ENCODE results near the gene DYNLT1. TPM values are rescaled to one million over a fixed set of nuclear protein-coding genes. Genes with fewer than 3 reads are reported as not detected.

The DYNLT1 gene
- total and polyA plus RNA-seq, 2 of the 4 experiments (the other 2 are of a cell fraction), result 235 to 349 TPM

GRCh38 chr6:158661156-158661685, 16.7 kb upstream of the DYNLT1 start:
- H2AK9ac ChIP-seq (replicated peaks; ENCODE audit: low read depth, low read length, poor library complexity), result no peak overlapping the region
- no peak overlapping the region for H2BK15ac ChIP-seq (ENCODE audit: low read depth, low read length)
- 100% methylated on average over 1 of the region's 3 CpGs; no CpG with 5 or more reads in 1 of the 2 experiments for WGBS, 2 experiments (ENCODE audit: extremely low coverage in 2 of 2, insufficient read length in 1 of 2)
- H2AFZ ChIP-seq (replicated peaks; ENCODE audit: low read length, poor library complexity), result no peak overlapping the region
- no peak for ATAC-seq (ENCODE audit: low read depth)
- in situ Hi-C loops (cut with MboI; ENCODE audit: low sequenced_read_pairs) (no loop called here), intact Hi-C loops (cut with micrococcal nuclease) (loop anchor here (5.0 kb wide), 1 partner anchor 36 kb away; no protein-coding TSS in a partner anchor), dilution Hi-C loops (cut with HindIII; ENCODE audit: low sequenced_read_pairs, unreplicated experiment) (no loop called here)
- no peak overlapping the region for H3K18ac ChIP-seq (ENCODE audit: low read depth, low read length)
- no peak overlapping the region; the same call in 1 of the 2 replicates for H2AK5ac ChIP-seq (ENCODE audit: low read depth, low read length)
- H3K9me3 ChIP-seq (ENCODE audit: control insufficient read depth, insufficient read depth, low read length), result no peaks in the 10 kb centered on the region
- no peak overlapping the region for H3K4me3 ChIP-seq (ENCODE audit: insufficient read depth, low read depth, low read length)
- no peak overlapping the region for H3K14ac ChIP-seq (replicated peaks; ENCODE audit: low read depth, low read length)
- no TSS peak for BruUV-seq (replicated peaks)
- no peak overlapping the region for H3K9ac ChIP-seq (ENCODE audit: low read depth, low read length)
- H3K36me3 ChIP-seq (ENCODE audit: control insufficient read depth, insufficient read depth, low read length), result no peaks in the 10 kb centered on the region
- H2BK20ac ChIP-seq (ENCODE audit: low read depth, low read length), result no peak overlapping the region
- ChIA-PET CTCF (interaction anchor here (1.3 to 2.8 kb wide), 3 partner anchors 11 to 30 kb away, joined by 3 to 12 read pairs (median 4); no protein-coding TSS in a partner anchor), POLR2A (ENCODE audit: unreplicated experiment) (no interaction called here)
- H3K27ac ChIP-seq (ENCODE audit: insufficient read depth, low read length), result no peak overlapping the region
- no peak for DNase-seq
- H4K91ac ChIP-seq (ENCODE audit: insufficient read depth, low read depth, low read length), result no peak overlapping the region
- no peak overlapping the region for H4K8ac ChIP-seq (ENCODE audit: low read depth in 2 of 2, low read length in 2 of 2)
- no peak overlapping the region for H3K23ac ChIP-seq (ENCODE audit: low read depth, low read length)
- no peak overlapping the region for H2BK120ac ChIP-seq (ENCODE audit: low read depth, low read length)
- TF ChIP-seq CHD1 (IDR thresholded peaks at IDR 0.05; ENCODE audit: low read depth, low read length) (no peak), SMC3 (IDR thresholded peaks at IDR 0.05; ENCODE audit: low read depth, low read length) (no peak), FOS (IDR thresholded peaks at IDR 0.05; ENCODE audit: low read depth, low read length) (no peak), BHLHE40 (IDR thresholded peaks at IDR 0.05; ENCODE audit: low read depth, low read length) (no peak), NFE2L2 (IDR thresholded peaks at IDR 0.05; ENCODE audit: low read depth, low read length) (no peak), MAFK (IDR thresholded peaks at IDR 0.05; ENCODE audit: low read depth, low read length) (no peak), MAZ (IDR thresholded peaks at IDR 0.05; ENCODE audit: borderline replicate concordance, low read depth, low read length) (no peak), RCOR1 (IDR thresholded peaks at IDR 0.05; ENCODE audit: insufficient replicate concordance, low read length) (no peak), CEBPB (IDR thresholded peaks at IDR 0.05; ENCODE audit: low read depth, low read length) (no peak)
- TF ChIP-seq, protein P1, sequence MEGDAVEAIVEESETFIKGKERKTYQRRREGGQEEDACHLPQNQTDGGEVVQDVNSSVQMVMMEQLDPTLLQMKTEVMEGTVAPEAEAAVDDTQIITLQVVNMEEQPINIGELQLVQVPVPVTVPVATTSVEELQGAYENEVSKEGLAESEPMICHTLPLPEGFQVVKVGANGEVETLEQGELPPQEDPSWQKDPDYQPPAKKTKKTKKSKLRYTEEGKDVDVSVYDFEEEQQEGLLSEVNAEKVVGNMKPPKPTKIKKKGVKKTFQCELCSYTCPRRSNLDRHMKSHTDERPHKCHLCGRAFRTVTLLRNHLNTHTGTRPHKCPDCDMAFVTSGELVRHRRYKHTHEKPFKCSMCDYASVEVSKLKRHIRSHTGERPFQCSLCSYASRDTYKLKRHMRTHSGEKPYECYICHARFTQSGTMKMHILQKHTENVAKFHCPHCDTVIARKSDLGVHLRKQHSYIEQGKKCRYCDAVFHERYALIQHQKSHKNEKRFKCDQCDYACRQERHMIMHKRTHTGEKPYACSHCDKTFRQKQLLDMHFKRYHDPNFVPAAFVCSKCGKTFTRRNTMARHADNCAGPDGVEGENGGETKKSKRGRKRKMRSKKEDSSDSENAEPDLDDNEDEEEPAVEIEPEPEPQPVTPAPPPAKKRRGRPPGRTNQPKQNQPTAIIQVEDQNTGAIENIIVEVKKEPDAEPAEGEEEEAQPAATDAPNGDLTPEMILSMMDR (conservative IDR thresholded peaks at IDR 0.05; ENCODE audit: low read depth, low read length), result no peak
- H3K27me3 ChIP-seq (ENCODE audit: control insufficient read depth, insufficient read depth, low read length), result no peaks in the 10 kb centered on the region
- no peak overlapping the region for H4K5ac ChIP-seq (ENCODE audit: low read depth, low read length)
- no peak overlapping the region for H3K4me2 ChIP-seq (ENCODE audit: low read depth, low read length)
- no peak overlapping the region for H2BK5ac ChIP-seq (ENCODE audit: low read depth, low read length, poor library complexity, severe bottlenecking)
- H3K4ac ChIP-seq (ENCODE audit: low read depth, low read length), result no peak overlapping the region
- no peaks in the 10 kb centered on the region for H4K20me1 ChIP-seq (ENCODE audit: insufficient read depth, low read length)
- 0 out of 4 replicates have a peak, but pooled peaks cover 0 to 5% of the 10 kb centered on the region in 2 experiments for H3K79me1 ChIP-seq (ENCODE audit: low read depth in 1 of 2, low read length in 2 of 2)
- H3K9me1 ChIP-seq (ENCODE audit: insufficient read depth, low read length), result no peaks in the 10 kb centered on the region
- no peak overlapping the region for H3K56ac ChIP-seq (ENCODE audit: extremely low read depth, insufficient read depth, low read length)
- H3K4me1 ChIP-seq (ENCODE audit: control insufficient read depth, insufficient read depth, low read length), result peaks cover 7% of the 10 kb centered on the region; the same call in 1 of the 2 replicates

All from IMR-90 (cell line).